Measurements from ENCODE around the gene FAM107B.

DNA sequence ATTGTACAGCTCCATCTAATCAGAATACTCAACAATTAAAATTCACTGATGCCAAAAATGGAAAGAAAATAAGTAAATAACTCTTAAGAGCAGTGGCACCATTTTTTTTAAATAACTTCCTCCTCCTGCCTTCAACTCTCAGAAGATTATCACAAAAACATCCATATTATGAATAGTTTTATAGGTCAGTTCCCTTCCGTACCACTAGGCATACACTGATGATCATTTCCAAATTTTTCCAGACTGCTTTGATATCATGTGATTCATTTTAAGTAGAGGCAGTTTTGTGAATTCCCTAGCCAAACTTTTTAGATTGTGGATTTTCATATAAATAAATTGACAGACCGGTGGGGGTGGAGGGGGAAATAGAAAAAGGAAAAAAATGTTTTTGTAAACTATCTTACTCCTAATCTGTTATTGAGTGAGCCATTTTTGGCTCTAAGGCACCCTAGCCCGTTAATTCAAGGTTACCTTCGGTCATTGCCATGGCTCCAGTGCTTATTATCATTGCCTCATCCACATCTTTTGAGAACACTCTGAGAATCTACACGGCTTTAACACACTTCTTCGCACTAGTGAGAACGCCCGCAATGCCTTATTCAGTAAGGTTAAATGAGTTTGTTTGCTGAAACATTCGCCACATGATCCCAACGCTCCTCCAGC, 1.0 kb downstream of the FAM107B start:
- TF ChIP-seq ZNF384 (IDR thresholded peaks at IDR 0.05; ENCODE audit: borderline replicate concordance, low read depth, low read length) (no peak), CHD1 (IDR thresholded peaks at IDR 0.05; ENCODE audit: low read depth, low read length) (no peak), CTCF (IDR thresholded peaks at IDR 0.05 in 2 of 3, conservative IDR thresholded peaks at IDR 0.05 in 1 of 3; ENCODE audit: control insufficient read depth in 2 of 3, extremely low read depth in 1 of 3, insufficient read depth in 1 of 3, low read depth in 3 of 3, low read length in 3 of 3) (no peak), RELA (IDR thresholded peaks at IDR 0.05; ENCODE audit: borderline replicate concordance, partially characterized antibody) (no peak), SMAD5 (IDR thresholded peaks at IDR 0.05; ENCODE audit: low read depth) (no peak), POLR2A (IDR thresholded peaks at IDR 0.05; ENCODE audit: low read depth, low read length) (no peak), CREM (IDR thresholded peaks at IDR 0.05; ENCODE audit: low read depth) (no peak), CBFB (IDR thresholded peaks at IDR 0.05; ENCODE audit: low read depth) (no peak), RFX5 (IDR thresholded peaks at IDR 0.05; ENCODE audit: low read depth, low read length) (no peak)

Measured in GM12878 (cell line).